Measurements from ENCODE around the gene DESI1.
"Not testable (repeated sequence)": the region's sequence is repeated elsewhere in the genome, so short reads cannot be mapped to it uniquely, and the experiment has no call there.

The DESI1 gene

DNA sequence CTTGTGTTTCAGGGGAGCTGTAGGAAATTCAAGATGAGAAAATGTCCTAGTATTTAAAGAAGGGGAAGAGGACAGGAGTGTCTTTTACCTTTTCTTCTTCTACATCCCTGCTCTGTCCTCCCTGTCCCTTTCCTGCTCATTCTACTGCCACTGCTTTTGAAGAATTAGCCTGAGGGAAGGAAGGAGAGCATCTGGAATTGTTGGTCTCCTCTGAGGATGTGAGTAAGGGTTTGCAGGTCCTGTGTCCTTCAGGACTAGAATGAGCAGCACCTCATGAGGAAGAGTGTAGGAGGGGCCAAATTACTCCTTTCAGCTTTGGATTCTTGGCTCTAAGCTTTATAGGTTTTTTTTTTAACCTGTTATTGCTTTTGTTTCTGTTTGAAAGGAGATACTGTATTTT lies 43.6 kb upstream of the DESI1 start:
- Histone ChIP-seq H4K20me1 (ENCODE audit: low read depth, low read length) (no peaks in the 10 kb centered on the region), H3F3A (ENCODE audit: insufficient read depth) (peaks cover 44% of the 10 kb centered on the region), H3K27ac (ENCODE audit: low read depth, low read length) (no peak overlapping the region), H3K36me3 (ENCODE audit: low read length) (peaks cover 27% of the 10 kb centered on the region), H3K9me3 (ENCODE audit: insufficient read depth, low read length) (no peaks in the 10 kb centered on the region), H2AFZ (ENCODE audit: low read depth, low read length, severe bottlenecking) (no peak overlapping the region), H3K4me2 (ENCODE audit: low read depth, low read length, poor library complexity, severe bottlenecking) (no peak overlapping the region), H3K27me3 (ENCODE audit: low read length) (no peaks in the 10 kb centered on the region), H3K4me3 (ENCODE audit: insufficient read depth, low read length, poor library complexity, severe bottlenecking) (no peak overlapping the region), H3K79me2 (ENCODE audit: insufficient read depth, low read length) (no peaks in the 10 kb centered on the region), H3K9me2 (replicated peaks; ENCODE audit: insufficient read depth, low read length) (no peaks in the 10 kb centered on the region), H3K9ac (ENCODE audit: low read length) (no peak overlapping the region)
- TF ChIP-seq, protein P1, sequence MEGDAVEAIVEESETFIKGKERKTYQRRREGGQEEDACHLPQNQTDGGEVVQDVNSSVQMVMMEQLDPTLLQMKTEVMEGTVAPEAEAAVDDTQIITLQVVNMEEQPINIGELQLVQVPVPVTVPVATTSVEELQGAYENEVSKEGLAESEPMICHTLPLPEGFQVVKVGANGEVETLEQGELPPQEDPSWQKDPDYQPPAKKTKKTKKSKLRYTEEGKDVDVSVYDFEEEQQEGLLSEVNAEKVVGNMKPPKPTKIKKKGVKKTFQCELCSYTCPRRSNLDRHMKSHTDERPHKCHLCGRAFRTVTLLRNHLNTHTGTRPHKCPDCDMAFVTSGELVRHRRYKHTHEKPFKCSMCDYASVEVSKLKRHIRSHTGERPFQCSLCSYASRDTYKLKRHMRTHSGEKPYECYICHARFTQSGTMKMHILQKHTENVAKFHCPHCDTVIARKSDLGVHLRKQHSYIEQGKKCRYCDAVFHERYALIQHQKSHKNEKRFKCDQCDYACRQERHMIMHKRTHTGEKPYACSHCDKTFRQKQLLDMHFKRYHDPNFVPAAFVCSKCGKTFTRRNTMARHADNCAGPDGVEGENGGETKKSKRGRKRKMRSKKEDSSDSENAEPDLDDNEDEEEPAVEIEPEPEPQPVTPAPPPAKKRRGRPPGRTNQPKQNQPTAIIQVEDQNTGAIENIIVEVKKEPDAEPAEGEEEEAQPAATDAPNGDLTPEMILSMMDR (IDR thresholded peaks at IDR 0.05; ENCODE audit: insufficient read depth, low read length, poor library complexity, severe bottlenecking): no peak
- no peak for TF ChIP-seq EZH2phosphoT487 (conservative IDR thresholded peaks at IDR 0.05; ENCODE audit: low read length)

DNA sequence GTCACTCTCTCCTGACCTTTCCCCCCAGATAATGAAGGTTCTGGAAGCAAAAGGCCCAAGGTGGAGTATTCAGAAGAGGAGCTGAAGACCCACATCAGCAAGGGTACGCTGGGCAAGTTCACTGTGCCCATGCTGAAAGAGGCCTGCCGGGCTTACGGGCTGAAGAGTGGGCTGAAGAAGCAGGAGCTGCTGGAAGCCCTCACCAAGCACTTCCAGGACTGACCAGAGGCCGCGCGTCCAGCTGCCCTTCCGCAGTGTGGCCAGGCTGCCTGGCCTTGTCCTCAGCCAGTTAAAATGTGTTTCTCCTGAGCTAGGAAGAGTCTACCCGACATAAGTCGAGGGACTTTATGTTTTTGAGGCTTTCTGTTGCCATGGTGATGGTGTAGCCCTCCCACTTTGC lies 42.8 kb upstream of the DESI1 start:
- not testable (repeated sequence) for H3K27me3 ChIP-seq (ENCODE audit: low read length); H3K9me2 ChIP-seq (replicated peaks; ENCODE audit: insufficient read depth, low read length); H2AFZ ChIP-seq (ENCODE audit: low read depth, low read length, severe bottlenecking); H3K9ac ChIP-seq (ENCODE audit: low read length); H3K9me3 ChIP-seq (ENCODE audit: insufficient read depth, low read length); H3K27ac ChIP-seq (ENCODE audit: low read depth, low read length); H3K79me2 ChIP-seq (ENCODE audit: insufficient read depth, low read length); H3K4me2 ChIP-seq (ENCODE audit: low read depth, low read length, poor library complexity, severe bottlenecking); H4K20me1 ChIP-seq (ENCODE audit: low read depth, low read length); H3K4me3 ChIP-seq (ENCODE audit: insufficient read depth, low read length, poor library complexity, severe bottlenecking)
- Histone ChIP-seq H3K36me3 (ENCODE audit: low read length) (peaks cover 27% of the 10 kb centered on the region), H3F3A (ENCODE audit: insufficient read depth) (peaks cover 41% of the 10 kb centered on the region)

- Histone ChIP-seq H3K9me3 (ENCODE audit: insufficient read depth, low read length) (no peaks in the 10 kb centered on the region), H3K36me3 (ENCODE audit: low read length) (peaks cover 38% of the 10 kb centered on the region), H3K27ac (ENCODE audit: low read depth, low read length) (no peak overlapping the region), H3K79me2 (ENCODE audit: insufficient read depth, low read length) (no peaks in the 10 kb centered on the region), H3K4me3 (ENCODE audit: insufficient read depth, low read length, poor library complexity, severe bottlenecking) (no peak overlapping the region), H4K20me1 (ENCODE audit: low read depth, low read length) (no peaks in the 10 kb centered on the region), H3F3A (ENCODE audit: insufficient read depth) (peaks cover 31% of the 10 kb centered on the region), H3K9me2 (replicated peaks; ENCODE audit: insufficient read depth, low read length) (no peaks in the 10 kb centered on the region), H3K4me2 (ENCODE audit: low read depth, low read length, poor library complexity, severe bottlenecking) (no peak overlapping the region), H3K27me3 (ENCODE audit: low read length) (no peaks in the 10 kb centered on the region), H2AFZ (ENCODE audit: low read depth, low read length, severe bottlenecking) (no peak overlapping the region), H3K9ac (ENCODE audit: low read length) (no peak overlapping the region)
- no peak for TF ChIP-seq EZH2phosphoT487 (conservative IDR thresholded peaks at IDR 0.05; ENCODE audit: low read length)
- TF ChIP-seq, protein P1 (IDR thresholded peaks at IDR 0.05; ENCODE audit: insufficient read depth, low read length, poor library complexity, severe bottlenecking): no peak
These were observed 40.9 kb upstream of the DESI1 start for GRCh38 chr22:41661713-41662112.

GRCh38 chr22:41661088-41661487 lies 40.2 kb upstream of the DESI1 start:
- H3F3A ChIP-seq (ENCODE audit: insufficient read depth): peaks cover 31% of the 10 kb centered on the region
- no peak overlapping the region for H3K27ac ChIP-seq (ENCODE audit: low read depth, low read length)
- H3K9ac ChIP-seq (ENCODE audit: low read length): no peak overlapping the region
- H3K4me3 ChIP-seq (ENCODE audit: insufficient read depth, low read length, poor library complexity, severe bottlenecking): no peak overlapping the region
- H3K9me2 ChIP-seq (replicated peaks; ENCODE audit: insufficient read depth, low read length): no peaks in the 10 kb centered on the region
- H4K20me1 ChIP-seq (ENCODE audit: low read depth, low read length): no peaks in the 10 kb centered on the region
- TF ChIP-seq, protein P1 (IDR thresholded peaks at IDR 0.05; ENCODE audit: insufficient read depth, low read length, poor library complexity, severe bottlenecking): no peak
- no peak for TF ChIP-seq EZH2phosphoT487 (conservative IDR thresholded peaks at IDR 0.05; ENCODE audit: low read length)
- H3K79me2 ChIP-seq (ENCODE audit: insufficient read depth, low read length): no peaks in the 10 kb centered on the region
- H3K27me3 ChIP-seq (ENCODE audit: low read length): no peaks in the 10 kb centered on the region
- no peaks in the 10 kb centered on the region for H3K9me3 ChIP-seq (ENCODE audit: insufficient read depth, low read length)
- H2AFZ ChIP-seq (ENCODE audit: low read depth, low read length, severe bottlenecking): no peak overlapping the region
- H3K36me3 ChIP-seq (ENCODE audit: low read length): peaks cover 42% of the 10 kb centered on the region
- no peak overlapping the region for H3K4me2 ChIP-seq (ENCODE audit: low read depth, low read length, poor library complexity, severe bottlenecking)
